ENCODE measurements around the gene BRIP1. TPM values are rescaled to one million over a fixed set of nuclear protein-coding genes. Genes with fewer than 3 reads are reported as not detected.
A peak's percentile ranks its signal among the peaks of the same experiment; 100 is the strongest.

BRIP1 gene
- total and polyA plus RNA-seq, 9 of the 15 experiments (the other 6 are each of a cell fraction or from before 2014, with no cell fraction given) = 2.4 to 17.5 (median 11.2) TPM

DNA sequence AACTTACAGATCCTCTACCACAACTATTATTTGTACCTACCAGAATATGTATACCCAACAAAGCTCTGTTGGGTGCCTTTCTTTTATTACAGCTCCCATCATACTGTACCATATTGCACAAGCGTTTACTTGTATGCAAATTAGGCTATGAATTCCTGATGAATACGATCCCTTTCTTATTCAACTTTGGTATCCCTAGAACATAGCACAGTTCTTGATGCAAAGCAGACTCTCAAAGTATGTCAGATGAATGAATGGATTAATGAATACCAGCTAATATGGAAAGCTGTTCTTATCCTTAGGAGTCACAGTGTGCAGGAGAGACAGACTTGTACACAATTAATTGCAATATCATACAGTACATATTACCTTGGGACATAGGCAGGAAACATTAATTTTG lies 192.6 kb downstream of the BRIP1 start:
- Histone ChIP-seq H3K36me3 (ENCODE audit: control insufficient read depth, insufficient read depth, low read length) (no peaks in the 10 kb centered on the region), H3K4me3 (no peak overlapping the region), H3K79me2 (ENCODE audit: control insufficient read depth, insufficient read depth, low read length) (no peaks in the 10 kb centered on the region), H3K9me1 (ENCODE audit: control insufficient read depth, insufficient read depth, low read length) (no peaks in the 10 kb centered on the region), H2AFZ (ENCODE audit: low read depth, low read length) (no peak overlapping the region), H4K20me1 (replicated peaks; ENCODE audit: control insufficient read depth, insufficient read depth, low read length) (no peaks in the 10 kb centered on the region), H3K9me3 (replicated peaks; ENCODE audit: control insufficient read depth, insufficient read depth, low read depth, low read length) (no peaks in the 10 kb centered on the region), H3K27ac (ENCODE audit: extremely low read depth, low read depth, low read length) (no peak overlapping the region), H3K4me1 (replicated peaks in 1 of 2; ENCODE audit: control insufficient read depth in 2 of 2, insufficient read depth in 2 of 2, low read length in 2 of 2) (no peaks in the 10 kb centered on the region), H3K9ac (ENCODE audit: insufficient read depth in 1 of 2, low read depth in 2 of 2, low read length in 2 of 2) (no peak overlapping the region), H3K27me3 (ENCODE audit: control insufficient read depth in 2 of 2, insufficient read depth in 2 of 2, low read length in 2 of 2) (peaks cover 0 to 4% of the 10 kb centered on the region in 2 experiments; a peak in 1 of 5 replicates), H3K4me2 (ENCODE audit: insufficient read depth, low read length) (no peak overlapping the region)
- POLR2A ChIA-PET = interaction anchor here (0.6 kb wide), 1 partner anchor 1513 kb away, joined by 3 read pairs; no protein-coding TSS in a partner anchor
- no peak for ATAC-seq
- no peak for DNase-seq (ENCODE audit: extremely low read depth in 1 of 4, low spot score in 3 of 4)
- in situ Hi-C loops (cut with MboI) = no loop called here
- intact Hi-C loops (cut with micrococcal nuclease) = no loop called here
- no peak for FAIRE-seq
- TF ChIP-seq ZNF311 (CRISPR knock-in tag; IDR thresholded peaks at IDR 0.05) = no peak
- TF ChIP-seq, protein P1, sequence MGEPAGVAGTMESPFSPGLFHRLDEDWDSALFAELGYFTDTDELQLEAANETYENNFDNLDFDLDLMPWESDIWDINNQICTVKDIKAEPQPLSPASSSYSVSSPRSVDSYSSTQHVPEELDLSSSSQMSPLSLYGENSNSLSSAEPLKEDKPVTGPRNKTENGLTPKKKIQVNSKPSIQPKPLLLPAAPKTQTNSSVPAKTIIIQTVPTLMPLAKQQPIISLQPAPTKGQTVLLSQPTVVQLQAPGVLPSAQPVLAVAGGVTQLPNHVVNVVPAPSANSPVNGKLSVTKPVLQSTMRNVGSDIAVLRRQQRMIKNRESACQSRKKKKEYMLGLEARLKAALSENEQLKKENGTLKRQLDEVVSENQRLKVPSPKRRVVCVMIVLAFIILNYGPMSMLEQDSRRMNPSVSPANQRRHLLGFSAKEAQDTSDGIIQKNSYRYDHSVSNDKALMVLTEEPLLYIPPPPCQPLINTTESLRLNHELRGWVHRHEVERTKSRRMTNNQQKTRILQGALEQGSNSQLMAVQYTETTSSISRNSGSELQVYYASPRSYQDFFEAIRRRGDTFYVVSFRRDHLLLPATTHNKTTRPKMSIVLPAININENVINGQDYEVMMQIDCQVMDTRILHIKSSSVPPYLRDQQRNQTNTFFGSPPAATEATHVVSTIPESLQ (CRISPR knock-in tag; IDR thresholded peaks at IDR 0.05) = no peak
- TF ChIP-seq EWSR1 (IDR thresholded peaks at IDR 0.05; ENCODE audit: borderline replicate concordance, low read depth, partially characterized antibody) = peak; percentile 91
- TF ChIP-seq, protein P2, sequence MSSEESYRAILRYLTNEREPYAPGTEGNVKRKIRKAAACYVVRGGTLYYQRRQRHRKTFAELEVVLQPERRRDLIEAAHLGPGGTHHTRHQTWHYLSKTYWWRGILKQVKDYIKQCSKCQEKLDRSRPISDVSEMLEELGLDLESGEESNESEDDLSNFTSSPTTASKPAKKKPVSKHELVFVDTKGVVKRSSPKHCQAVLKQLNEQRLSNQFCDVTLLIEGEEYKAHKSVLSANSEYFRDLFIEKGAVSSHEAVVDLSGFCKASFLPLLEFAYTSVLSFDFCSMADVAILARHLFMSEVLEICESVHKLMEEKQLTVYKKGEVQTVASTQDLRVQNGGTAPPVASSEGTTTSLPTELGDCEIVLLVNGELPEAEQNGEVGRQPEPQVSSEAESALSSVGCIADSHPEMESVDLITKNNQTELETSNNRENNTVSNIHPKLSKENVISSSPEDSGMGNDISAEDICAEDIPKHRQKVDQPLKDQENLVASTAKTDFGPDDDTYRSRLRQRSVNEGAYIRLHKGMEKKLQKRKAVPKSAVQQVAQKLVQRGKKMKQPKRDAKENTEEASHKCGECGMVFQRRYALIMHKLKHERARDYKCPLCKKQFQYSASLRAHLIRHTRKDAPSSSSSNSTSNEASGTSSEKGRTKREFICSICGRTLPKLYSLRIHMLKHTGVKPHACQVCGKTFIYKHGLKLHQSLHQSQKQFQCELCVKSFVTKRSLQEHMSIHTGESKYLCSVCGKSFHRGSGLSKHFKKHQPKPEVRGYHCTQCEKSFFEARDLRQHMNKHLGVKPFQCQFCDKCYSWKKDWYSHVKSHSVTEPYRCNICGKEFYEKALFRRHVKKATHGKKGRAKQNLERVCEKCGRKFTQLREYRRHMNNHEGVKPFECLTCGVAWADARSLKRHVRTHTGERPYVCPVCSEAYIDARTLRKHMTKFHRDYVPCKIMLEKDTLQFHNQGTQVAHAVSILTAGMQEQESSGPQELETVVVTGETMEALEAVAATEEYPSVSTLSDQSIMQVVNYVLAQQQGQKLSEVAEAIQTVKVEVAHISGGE (CRISPR knock-in tag; IDR thresholded peaks at IDR 0.05) = peak in 1 of 3 experiments; percentile 95; a peak in 2 of 6 replicates
- BruUV-seq (replicated peaks) = no TSS peak
- 0% methylated on average over 2 of the region's 2 CpGs for WGBS (ENCODE audit: insufficient coverage, low coverage, missing lambda C conversion rate)
- CTCF ChIA-PET (ENCODE audit: low intra/inter-chr PET ratio) = no interaction called here
